AG09319 (cell line): ENCODE measurements around the gene WAC.

Source experiments
- DNase-seq: peaks from one replicate; pipeline ENCODE4 v3.0.0-alpha.2; 2010; ENCODE audit warnings: low read depth; ENCODE audit errors: extremely low read depth
- TF ChIP-seq, protein P1 (sequence below): IDR thresholded peaks from 2 replicates; pipeline ENCODE4 v1.5.1; 2011; ENCODE audit warnings: low read depth, mild to moderate bottlenecking, inconsistent platforms, low read length, moderate library complexity

The WAC gene

DNA sequence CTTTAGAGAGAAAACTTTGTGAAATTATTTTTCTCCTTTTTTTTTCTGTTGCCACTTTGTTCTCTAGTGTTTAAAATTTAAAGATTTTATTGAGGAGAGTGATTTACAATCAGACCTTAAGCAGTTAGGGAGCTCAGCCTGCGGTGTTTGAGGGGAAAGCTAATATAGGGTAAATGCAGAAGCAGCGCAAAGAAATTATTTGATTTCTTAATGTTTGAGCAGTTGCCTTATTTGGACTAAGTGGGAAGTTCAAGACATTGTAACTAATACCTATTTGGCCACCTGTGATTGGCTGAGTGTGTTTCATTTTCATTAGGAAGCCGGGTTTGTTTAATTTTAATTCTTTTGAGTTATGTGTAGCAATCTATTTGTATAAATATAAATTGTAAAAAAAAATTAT is 25.3 kb downstream of the WAC start:
- DNase-seq = no peak
- TF ChIP-seq, protein P1, sequence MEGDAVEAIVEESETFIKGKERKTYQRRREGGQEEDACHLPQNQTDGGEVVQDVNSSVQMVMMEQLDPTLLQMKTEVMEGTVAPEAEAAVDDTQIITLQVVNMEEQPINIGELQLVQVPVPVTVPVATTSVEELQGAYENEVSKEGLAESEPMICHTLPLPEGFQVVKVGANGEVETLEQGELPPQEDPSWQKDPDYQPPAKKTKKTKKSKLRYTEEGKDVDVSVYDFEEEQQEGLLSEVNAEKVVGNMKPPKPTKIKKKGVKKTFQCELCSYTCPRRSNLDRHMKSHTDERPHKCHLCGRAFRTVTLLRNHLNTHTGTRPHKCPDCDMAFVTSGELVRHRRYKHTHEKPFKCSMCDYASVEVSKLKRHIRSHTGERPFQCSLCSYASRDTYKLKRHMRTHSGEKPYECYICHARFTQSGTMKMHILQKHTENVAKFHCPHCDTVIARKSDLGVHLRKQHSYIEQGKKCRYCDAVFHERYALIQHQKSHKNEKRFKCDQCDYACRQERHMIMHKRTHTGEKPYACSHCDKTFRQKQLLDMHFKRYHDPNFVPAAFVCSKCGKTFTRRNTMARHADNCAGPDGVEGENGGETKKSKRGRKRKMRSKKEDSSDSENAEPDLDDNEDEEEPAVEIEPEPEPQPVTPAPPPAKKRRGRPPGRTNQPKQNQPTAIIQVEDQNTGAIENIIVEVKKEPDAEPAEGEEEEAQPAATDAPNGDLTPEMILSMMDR = no peak

DNA sequence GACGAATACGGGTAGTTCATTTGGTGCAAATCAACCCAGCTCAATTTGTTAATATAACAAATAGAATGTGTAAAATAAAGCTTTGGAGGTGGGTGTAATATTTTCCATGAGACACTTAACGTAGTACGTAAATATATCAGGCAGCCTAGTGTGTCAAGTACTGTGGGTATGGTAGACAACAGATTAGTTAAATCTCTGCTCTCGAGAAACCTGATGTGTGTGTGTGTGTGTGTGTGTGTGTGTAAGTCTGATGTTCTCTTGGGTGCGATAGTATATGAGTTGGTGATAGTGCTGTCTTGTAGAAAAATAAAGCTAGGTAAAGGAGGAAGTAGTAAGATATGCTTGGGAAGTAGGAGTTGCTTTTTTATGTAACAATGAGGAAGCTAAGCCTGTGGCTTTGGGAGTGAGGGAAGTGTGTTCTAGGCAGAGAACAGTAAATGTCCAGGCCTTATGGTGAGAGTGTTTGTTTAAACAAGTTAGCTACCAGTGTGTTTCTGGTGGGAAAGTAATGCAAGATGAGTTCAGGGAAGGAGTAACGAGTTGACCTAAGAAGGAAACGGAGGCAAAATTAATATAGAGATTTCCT is 26.1 kb downstream of the WAC start:
- no peak for DNase-seq
- TF ChIP-seq, protein P1 = no peak

DNA sequence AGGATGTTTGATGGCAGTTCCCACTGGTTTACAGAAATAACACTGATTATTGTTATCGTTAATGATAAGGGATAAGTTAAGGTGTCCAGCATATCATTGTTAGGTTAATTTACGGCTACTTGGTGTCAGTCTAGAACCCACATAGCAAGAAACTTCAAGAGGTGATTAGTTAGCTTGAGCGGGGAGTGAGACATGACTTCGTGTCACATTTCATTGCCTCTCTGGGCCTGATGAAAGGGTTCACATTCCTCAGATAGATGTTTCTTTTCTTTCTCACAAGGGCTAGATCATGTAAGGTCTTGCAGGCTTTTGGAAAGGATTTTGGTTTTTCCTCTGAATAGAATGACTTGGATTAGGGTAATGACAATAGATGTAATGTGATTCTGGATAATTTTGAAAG is 26.7 kb downstream of the WAC start:
- no peak for DNase-seq
- TF ChIP-seq, protein P1 = no peak

DNA sequence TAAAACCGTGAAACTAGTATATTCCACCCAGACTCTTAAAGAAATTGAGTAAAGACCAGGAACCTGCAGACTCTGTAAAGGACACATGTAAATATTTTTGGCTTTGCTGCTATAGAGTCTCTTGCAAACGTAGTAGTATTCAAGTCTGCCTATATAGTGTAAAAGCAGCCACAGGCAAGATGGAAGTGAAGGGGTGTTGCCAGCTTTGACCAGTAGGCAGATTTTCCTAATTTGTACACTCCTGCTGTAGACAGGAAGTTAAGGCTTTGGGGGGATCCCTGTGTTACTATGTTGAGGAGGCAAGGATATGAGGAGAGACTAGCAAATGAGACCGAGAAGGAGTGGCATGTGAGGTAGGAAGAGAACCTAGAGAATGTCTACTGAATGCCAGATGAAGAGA is 27.7 kb downstream of the WAC start:
- DNase-seq = no peak
- TF ChIP-seq, protein P1 = no peak

DNA sequence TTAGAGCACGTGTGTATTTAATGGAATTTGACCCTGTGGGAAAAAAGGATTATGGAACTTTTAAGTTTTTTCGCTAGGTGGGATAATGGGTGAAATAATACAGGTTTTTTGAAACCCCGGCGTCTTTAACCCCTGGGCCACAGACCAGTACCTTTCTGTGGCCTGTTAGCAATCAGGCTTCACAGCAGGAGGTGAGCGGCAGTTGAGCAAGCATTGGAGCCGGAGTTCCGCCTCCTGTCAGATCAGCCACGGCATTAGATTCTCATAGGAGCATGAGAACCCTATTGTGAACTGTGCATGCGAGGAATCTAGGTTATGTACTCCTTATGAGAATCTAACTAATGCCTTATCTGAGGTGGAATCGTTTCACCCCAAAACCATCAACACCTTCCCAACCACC is 28.6 kb downstream of the WAC start:
- TF ChIP-seq, protein P1 = no peak
- no peak for DNase-seq

DNA sequence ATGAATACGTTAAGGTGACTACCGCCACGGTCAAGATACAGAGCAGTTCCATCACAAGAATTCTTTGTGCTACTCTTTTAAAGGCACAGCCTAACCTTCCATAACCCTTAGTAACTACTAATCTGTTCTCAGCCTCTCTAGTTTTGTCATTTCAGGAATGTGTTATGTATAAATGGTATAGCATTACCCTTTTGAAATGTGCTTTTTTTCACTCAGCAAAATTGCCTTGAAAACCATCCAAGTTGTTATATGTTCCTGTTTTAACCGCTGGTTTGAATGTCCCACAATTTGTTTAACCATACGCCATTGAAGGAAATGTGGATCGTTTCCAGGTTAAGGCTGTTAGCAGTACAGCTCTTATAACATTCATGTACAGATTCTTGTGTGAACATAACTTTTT is 32.0 kb downstream of the WAC start:
- no peak for DNase-seq
- TF ChIP-seq, protein P1 = no peak

DNA sequence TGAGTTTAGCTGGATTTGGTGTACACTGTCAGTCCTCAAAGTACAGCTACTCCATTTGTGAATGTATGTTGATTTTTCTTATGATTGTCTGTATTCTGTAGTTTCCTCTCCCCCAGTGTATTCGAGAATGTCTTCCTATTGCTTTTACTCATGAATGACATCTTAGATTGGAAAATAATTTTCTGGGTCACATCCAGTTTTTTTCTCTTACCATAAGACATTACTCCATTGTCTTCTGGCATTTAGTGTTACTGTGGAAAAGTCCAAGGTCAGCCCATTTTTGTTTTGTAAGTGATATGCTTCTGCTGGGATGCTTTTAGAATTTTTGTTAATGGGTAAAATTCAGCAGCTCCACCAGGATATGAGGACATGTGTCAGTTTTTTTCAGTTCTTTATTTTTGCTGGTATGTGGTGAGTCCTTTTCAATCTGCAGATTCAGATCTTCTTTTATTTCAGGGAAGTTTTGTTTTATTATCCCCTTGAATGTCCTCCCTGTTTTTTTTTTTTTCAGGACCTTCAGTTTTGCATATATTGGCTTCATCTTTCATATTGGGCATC is 33.6 kb downstream of the WAC start:
- TF ChIP-seq, protein P1 = no peak

More for the DNA sequence above, 33.6 kb downstream of the WAC start:
- DNase-seq = no peak
